ENCODE data around the gene FAM131C. TPM values are rescaled to one million over a fixed set of nuclear protein-coding genes. Genes with fewer than 3 reads are reported as not detected.
"Not testable (repeated sequence)": the region's sequence is repeated elsewhere in the genome, so short reads cannot be mapped to it uniquely, and the experiment has no call there.

The FAM131C gene
- total RNA-seq, 1 experiment from 2014 or later, result 0.88 TPM

DNA sequence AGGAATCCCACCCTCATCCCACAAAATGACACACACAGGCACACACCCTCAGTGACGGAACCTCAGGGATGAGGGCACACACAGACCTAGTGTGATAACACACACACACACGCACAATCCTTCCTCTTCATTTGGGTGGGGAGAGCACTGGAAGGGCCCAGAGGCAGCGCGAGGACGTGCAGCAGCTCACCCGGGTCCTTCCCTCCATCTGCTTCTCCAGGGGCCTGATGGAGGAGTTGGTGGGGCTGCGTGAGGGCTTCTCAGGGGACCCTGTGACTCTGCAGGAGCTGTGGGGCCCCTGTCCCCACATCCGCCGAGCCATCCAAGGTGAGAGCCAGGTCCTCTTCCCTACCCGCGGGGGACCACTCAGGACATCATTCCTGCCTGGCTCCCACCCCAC lies 51.1 kb downstream of the FAM131C start:
- in situ Hi-C loops (cut with HindIII; ENCODE audit: low sequenced_read_pairs), result no loop called here
- peak; percentile 12 for DNase-seq (ENCODE audit: low spot score)

DNA sequence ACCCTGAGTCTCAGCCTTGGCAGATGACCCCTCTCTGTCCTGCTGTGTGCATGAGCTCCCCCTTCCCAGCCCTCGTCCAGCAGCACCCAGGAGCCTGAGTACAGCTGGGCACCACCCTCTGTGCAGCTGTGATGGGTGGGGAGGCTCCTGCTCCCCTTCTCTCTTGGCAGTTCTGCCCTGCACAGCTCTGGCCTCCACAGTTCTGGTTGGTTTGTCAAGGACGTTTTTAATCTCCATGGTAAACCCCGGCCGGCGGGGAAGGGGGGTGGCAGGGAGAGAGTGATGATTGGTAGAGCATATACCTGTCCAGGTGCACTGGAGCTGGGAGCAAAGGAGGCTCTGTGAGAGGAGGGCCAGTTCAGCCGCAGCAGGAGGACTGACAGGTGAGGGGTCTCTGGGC lies 51.8 kb downstream of the FAM131C start, which contains the start of gene CLCNKA:
Gene CLCNKA, plus strand, starts transcription at position 356 of the 400 bp plus-strand sequence. CDS start 584 bp downstream, outside the sequence.
- in situ Hi-C loops (cut with HindIII; ENCODE audit: low sequenced_read_pairs), result no loop called here

DNA sequence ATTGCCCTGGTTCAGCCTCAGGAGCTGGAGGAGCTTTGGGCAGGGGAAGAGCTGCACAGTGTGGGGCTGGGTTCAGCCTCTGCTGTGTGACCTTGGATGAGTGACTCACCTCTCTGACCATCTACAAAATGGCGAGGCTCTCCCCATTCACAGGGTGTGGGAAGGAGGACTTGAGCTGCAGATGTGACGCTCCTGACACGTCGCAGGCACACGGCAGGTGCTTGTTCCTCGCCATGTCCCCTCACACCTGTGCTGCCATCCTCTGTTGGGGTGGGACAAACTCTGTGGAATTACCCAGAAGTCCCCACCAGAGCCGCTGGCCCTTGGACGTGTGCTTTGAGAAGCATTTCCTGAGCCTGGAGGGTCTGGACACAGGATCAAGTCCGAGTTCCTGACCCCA lies 52.6 kb downstream of the FAM131C start:
- DNase-seq (ENCODE audit: low spot score); in situ Hi-C loops (cut with HindIII; ENCODE audit: low sequenced_read_pairs): not testable (repeated sequence)

More for the DNA sequence above, 51.8 kb downstream of the FAM131C start, which contains the start of gene CLCNKA:
- no peak for DNase-seq (ENCODE audit: low spot score)

DNA sequence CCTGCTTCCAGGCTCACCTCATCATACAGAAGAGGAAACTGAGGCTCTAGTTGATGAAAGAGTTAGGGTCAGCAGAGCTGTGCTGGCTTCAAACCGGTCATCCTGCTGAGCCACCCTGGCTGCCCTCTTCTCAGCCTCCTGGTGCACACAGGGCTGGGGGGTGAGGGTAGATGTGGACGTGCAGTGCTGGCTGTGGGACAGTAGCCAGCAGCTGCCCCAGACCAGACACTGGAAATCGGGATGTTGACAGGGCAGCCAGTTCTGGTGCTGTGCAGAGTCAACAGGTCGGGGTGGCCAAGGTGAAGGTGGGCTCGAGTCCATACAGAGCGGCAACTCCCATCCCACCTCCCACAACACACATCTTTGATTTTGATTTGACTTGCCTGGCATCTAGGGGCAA lies 53.1 kb downstream of the FAM131C start:
- DNase-seq (ENCODE audit: low spot score), result peak; percentile 6
- in situ Hi-C loops (cut with HindIII; ENCODE audit: low sequenced_read_pairs), result no loop called here

DNA sequence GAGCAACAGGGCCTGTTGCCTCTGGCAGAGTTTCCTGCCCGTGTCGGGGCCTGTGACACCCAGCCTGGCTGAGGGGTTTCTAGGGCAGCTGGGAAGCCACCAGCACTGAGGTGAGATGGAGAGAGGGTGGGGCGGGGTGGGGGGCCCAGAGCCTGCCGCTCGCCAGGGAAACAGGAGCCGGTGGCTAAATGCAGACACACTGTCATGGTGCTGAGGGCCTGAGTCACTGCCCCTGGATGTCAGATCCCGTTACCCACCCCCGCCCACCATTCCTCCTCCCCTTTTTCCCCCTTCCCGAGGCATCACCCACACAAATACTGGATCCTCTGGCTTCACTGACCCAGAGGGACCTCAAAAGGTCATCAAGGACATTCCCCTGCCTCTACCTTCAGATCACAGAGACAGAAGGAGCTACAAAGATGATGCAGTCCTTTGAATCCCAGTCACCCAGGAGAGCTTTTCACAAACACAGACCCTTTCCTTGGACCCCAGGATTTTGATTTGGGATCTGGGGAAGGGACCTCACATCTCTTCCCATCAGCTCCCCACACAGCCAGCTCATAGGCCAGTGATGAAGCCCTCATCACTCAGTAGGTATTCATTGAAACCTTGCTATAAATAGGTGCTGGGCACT lies 53.7 kb downstream of the FAM131C start:
- DNase-seq (ENCODE audit: low spot score), result peak; percentile 32
- in situ Hi-C loops (cut with HindIII; ENCODE audit: low sequenced_read_pairs), result no loop called here

DNA sequence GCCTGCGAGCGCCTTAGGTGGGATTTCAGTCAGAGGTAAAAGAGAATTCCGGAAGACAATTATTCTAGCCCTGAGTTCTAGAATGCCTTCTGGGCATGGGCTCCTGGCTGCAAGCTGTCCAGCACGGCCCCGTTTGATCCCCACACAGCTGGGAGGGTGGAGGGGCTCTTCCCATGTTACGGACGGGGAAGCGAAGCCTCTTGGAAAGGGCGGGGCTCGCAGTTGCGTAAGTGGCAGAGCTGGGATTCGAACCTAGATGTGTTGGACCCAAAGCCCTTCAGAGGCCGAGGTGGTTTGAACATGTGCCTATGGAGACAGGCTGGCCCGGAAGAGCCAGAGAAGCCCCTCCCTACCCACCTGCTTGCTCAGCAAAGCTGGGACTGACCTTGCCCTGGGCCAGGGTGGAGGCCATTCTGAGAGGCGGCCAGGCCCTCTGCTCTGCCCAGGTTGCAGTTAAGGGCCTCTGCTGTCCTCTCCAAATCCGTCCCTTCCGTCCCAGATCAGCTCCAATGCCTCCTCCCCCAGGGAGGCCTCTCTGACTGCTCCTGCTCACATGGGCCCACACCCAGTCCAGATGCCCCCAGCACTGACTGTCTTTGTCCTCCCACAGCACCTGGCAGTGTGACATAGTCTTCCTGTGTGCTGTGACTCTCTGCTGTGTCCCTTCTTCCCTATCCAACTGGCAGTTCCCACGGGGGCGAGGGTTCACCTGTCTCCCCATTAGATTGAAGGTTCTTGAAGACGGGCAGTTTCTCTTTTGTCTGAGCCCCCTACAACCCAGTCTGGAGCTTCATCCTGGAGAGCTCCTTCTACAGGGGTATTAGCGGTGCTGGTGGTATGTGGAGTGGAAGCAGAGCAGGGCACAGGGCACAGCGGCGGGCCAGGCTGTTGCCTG lies 54.5 kb downstream of the FAM131C start:
- in situ Hi-C loops (cut with HindIII; ENCODE audit: low sequenced_read_pairs), result no loop called here
- DNase-seq (ENCODE audit: low spot score), result peak; percentile 32

DNA sequence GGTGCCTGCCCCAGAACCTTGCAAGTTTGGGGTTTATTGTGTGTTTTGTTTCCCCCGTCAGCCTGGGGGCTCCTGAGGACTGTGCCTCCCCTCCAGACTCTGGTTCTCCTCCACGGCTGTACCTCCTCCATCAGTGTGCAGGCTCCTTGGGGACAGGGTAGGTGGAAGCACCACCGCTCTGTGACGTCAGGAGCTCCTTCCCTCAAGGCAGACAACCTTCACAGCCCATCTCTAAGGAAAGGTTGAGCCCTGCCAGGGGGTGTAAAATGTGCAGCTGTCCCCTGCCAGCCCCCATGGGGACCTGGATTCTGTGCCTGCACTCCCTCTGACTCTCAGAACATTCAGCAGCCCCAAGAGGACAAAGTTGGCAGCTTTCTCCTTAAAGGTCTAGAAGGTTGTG lies 55.1 kb downstream of the FAM131C start:
- no peak for DNase-seq (ENCODE audit: low spot score)
- in situ Hi-C loops (cut with HindIII; ENCODE audit: low sequenced_read_pairs), result no loop called here

DNA sequence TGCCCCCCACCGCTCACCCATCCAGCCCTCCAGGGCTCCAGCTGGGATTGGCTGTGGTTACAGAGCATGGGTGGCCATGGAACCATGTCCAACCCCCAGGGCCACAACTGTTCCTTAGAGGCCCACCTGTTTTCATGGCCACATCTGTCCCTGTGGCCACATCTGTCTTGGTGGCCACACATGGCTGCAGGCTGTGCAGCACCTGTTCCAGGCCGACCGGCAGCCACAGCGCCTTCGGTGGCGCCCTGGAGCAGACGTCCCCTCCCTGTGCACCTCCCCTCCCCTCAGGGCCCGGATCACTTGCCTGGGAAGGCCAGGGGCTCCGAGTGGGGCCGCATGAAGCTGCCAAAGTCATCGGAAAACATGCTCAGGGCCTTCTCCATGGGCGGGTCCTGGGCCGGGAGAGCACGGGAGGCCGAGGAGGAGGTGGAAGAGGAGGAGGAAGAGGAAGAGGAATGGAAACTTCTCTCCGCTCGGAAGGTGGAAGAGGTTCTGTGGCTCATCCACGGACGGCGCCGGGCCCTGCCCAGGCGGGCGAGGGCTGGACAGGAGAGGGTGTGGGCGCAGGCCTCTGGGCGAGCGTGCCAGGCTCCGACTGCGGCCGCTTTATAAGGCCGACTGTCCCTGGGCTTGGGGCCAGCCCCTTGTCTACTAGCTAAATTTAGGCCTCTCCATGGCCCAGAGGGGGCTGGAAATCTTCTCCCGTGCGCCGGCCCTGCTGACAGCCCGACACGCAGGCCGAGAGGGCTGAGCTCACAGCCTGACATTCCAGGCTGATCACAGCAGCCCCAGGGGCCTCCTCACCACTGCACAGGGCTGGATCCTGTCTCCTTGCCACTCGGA lies 55.8 kb downstream of the FAM131C start, which contains the start of gene HSPB7:
Gene HSPB7, minus strand, starts transcription at position 583 of the 843 bp plus-strand sequence. Its CDS starts 80 bp downstream, at position 503.
- in situ Hi-C loops (cut with HindIII; ENCODE audit: low sequenced_read_pairs), result no loop called here
- DNase-seq (ENCODE audit: low spot score), result peak; percentile 98

DNA sequence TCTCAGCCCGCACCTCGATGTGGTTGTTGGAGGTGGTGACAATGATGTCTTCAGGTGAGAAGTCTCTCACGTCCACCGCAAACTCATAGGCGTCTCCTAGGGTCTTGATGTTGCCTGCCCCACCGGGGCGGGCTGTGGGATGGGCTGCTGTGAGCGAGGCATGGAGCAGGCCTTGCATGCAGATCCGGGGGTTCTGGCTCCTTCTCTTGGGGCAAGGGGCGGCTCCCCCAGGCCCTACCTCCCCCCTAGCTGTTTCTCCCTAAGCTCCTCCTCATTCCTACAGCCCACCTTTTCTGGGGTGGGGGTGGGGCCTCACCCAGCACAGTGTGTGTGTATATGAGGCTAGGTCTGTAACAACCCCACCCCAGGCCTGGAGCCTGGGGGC lies 56.4 kb downstream of the FAM131C start:
- in situ Hi-C loops (cut with HindIII; ENCODE audit: low sequenced_read_pairs), result no loop called here
- peak; percentile 8 for DNase-seq (ENCODE audit: low spot score)

DNA sequence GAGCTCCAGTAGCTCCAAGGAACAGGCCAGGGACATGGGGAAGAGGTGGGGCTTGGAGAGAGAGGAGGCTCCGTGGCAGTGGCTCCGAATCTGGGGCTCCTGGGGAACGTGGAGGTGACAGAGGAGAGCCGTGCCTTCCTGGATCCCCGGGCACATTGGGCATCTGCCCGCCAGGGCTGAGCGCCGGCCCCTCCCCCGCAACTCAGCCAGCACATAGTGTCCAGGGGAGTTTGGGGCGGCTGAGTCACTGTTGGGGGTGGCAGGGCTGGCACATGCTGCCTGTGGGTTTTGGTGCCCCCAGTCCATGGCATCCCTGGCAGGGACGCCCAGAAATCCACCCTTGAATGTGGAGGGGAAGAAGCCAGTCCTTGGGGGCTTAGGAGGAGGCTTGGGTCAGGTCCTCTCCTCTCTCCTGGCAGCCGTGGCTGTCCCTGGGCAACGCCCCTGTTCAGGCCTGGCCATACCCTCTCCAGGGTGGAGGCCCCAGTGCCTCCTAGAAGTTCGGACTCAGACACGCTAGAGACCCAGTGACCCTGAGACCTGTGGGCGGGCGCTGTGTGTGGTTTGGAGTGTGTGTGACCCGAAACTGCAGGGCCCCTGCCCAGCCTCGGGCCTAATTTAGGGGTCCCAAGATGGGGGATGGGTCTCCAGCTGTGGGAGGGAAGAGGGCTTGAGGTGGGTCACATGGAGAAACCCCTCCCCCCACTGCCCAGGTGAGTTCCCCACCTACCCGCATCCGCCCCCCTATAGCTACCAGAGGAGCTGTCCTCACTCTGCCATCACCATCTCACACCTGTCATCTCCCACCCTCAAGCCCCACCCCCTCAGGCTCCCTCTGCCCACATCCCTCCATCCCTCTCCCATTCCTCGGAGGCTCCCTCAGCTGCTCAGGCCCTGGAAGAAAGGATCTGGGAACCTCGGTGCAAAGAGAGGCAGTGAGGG lies 57.2 kb downstream of the FAM131C start:
- in situ Hi-C loops (cut with HindIII; ENCODE audit: low sequenced_read_pairs), result no loop called here
- DNase-seq (ENCODE audit: low spot score), result peak; percentile 33

DNA sequence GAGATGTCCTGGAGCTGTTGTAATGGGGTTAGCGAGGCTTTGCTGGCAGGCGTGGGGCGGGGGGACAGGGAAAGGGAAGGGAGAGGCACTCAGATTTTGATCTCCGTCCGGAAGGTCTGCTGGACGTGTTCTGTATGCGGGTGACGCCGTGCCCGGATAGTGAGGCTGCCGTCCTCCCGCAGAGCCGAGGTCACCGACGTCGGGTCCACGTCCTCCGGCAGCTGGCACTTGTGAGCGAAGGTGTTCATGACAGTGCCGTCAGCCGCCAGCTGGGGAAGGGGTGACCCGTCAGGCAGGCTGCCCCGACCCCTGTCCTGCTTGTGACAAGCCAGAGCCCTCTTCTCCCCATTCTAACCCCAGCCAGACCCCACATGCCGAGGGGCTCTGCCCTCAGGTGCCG lies 58.0 kb downstream of the FAM131C start:
- in situ Hi-C loops (cut with HindIII; ENCODE audit: low sequenced_read_pairs), result no loop called here
- no peak for DNase-seq (ENCODE audit: low spot score)

DNA sequence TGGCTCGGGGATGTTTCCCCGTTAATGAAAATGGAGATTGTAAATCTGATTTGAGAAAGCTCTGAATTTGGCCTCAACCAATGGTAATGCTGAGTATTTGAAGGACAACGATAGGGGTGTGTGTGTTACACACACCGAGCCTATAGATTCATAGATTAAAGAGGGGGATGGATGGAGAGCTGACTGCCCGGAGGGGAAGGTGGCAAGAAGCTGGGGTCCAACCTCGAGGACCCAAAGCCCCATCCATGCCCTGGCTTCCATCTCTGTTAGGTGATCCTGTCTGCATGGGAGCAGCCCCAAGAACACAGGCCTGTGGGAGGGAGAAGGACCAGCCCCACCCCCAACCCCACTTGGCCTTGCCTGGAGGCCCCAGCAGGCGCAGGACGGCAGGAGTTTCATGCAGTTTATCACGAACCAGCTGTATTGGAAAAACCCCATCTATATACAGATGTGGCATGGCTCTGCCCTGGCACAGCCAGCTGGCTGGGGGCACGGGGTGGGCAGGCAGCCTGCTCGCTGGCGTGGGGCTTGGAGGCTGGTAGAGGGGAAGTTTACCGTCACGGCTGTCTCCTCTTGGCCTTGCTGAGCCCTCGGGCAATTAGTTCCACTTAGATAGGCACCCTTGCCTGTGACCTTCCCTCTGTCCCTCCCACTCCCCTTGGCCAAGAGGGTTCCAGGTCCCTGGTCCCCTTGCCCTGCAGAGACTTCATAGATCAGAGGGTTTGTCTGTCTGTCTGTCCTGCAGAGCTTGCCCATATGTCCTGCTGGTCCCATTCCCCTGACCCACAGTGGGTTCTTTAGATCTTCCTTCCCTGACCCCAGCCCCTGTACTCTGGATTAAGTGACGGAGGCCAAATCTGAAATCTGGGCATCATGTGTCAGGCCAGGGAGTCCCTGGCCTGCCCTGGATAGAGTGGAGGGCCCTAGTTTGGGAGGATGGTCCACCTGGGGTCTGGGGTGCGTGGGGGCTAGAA lies 58.7 kb downstream of the FAM131C start:
- DNase-seq (ENCODE audit: low spot score), result peak; percentile 15
- in situ Hi-C loops (cut with HindIII; ENCODE audit: low sequenced_read_pairs), result no loop called here

DNA sequence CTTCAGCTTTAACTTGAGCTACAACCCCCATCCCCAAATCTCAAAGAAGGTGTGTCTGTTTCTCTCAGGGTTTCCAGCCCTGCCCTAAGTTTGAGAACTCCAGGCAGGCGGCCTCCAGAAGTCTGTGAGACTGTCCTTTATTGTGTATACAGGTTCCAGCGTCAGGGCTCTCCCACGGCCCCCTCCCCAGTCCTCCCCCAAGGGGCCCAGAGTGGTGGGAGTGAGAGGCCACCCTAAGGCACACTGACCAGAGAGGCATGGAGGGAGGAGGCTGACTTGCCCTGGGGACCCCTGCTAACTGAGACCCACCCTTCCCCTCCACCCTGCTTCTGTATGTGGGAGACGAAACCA lies 59.6 kb downstream of the FAM131C start:
- no peak for DNase-seq (ENCODE audit: low spot score)
- in situ Hi-C loops (cut with HindIII; ENCODE audit: low sequenced_read_pairs), result no loop called here

DNA sequence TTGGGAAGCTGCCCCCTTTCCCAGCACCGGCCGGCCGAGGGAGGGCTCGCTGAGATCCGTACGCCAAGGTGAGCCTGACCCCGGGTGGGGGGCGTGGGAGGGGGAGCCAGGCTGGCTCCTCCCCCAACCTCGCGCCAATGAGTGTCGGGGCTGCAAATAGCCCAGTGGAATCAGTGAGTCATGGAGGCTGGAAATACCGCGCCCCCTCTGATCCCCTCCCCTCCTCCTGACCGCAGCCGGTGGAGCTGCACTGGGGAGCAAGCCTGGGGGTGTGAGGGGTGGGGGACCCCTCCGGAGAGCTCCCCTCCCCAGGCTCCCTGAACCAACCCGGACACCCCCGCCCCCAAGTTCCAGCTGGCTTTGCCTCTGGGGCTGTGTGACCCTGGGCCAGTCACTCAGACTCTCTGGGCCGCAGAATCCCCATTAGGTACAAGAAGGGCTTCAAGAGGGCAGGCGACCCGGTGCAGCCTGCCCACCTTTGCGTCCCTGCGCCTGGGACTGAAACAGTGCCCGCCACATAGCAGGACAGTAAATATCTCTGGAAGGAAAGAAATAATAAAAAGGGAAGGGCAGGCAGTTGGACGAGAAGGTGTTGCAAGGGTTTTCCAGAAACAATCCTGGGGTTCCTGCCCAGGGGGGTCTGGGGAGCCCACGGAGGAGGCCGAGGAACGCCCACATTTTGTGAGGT lies 60.1 kb downstream of the FAM131C start:
- in situ Hi-C loops (cut with HindIII; ENCODE audit: low sequenced_read_pairs), result no loop called here
- peak; percentile 20 for DNase-seq (ENCODE audit: low spot score)

DNA sequence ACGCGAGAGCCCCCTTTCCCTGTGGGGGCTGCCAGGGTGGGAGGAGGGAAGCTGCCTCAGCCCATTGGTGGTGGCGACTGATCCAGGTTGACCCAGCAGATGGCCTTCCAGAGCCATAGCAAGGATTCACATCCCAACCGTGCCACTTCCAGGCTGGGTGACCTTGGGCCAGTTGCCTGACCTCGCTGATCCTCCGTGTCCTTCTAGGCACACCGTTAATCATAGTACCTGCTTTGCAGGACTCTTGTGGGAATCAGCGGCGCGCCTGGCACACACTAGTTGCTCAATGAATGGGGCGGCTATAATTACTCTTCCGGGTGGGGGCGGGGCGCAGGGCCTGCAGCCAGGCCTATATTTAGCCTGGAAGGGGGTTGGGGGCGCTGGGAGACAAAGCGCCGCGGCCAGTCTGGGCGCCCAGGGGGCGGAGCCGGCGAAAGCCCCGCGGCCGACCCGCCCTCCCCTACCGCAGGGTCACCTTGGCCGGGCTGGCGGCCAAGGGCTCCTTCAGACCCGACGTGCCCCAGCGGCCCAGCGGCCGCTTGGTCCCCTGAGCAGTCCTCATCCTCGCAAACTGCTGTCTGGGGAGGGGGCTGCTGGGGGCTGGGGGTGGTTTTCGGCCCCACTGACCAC lies 60.7 kb downstream of the FAM131C start:
- DNase-seq (ENCODE audit: low spot score), result peak; percentile 35

DNA sequence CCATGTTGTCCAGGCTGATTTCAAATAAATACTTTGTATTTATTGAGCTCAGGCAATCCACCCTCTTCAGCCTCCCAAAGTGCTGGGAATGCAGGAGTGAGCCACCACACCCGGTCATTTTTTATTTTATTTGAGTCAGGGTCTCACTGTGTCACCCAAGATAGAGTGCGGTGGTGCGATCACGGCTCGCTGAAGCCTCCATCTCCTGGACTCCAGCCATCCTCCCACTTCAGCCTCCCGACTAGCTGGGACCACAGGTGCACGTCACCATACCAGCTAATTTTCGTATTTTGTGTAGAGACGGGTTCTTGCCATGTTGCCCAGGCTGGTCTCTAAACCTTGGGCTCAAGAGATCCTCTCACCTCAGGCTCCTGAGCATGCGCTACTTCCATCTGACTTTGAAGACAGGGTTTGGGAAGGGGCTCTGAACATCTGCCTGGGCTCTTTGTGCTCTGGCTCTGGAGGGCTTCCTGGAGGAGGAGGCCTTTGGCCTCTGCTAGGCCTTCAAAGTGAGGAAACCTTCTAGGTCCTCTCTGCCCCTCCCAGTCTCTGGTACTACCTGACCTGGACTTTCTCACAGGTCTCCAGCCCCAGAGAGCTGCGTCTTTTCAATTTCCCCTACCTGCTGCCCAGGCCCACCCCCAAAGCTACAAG lies 61.4 kb downstream of the FAM131C start:
- no peak for DNase-seq (ENCODE audit: low spot score)
- in situ Hi-C loops (cut with HindIII; ENCODE audit: low sequenced_read_pairs), result no loop called here

More for the DNA sequence above, 60.7 kb downstream of the FAM131C start:
- in situ Hi-C loops (cut with HindIII; ENCODE audit: low sequenced_read_pairs), result no loop called here

Data from G401 (cell line).